Activated T-helper 2 cell treated with anti-CD3 and anti-CD28 coated beads, Interferon-gamma antibody, Interleukin-2, Interleukin-4, amounts not matched to agents 10 μg/mL and 5 μg/mL and 100 μg/mL, durations not matched to agents 14 hours and 24 hours and 36 hours (primary cell): ENCODE results near the gene NPB. TPM values are rescaled to one million over a fixed set of nuclear protein-coding genes. Genes with fewer than 3 reads are reported as not detected.

Experiments
- DNase-seq: peaks from one replicate; pipeline ENCODE4 v3.0.0; 2021; ENCODE audit warnings: low spot score
- H3K27ac Mint-ChIP-seq: one replicate; pipeline ENCODE4 v1.8.0; 2021; ENCODE audit warnings: mixed read lengths
- H3K27me3 Mint-ChIP-seq: one replicate; pipeline ENCODE4 v1.8.0; 2021; ENCODE audit warnings: low read depth, mixed read lengths
- H3K36me3 Mint-ChIP-seq: one replicate; pipeline ENCODE4 v1.8.0; 2021; ENCODE audit warnings: low read depth, mixed read lengths
- H3K4me1 Mint-ChIP-seq: one replicate; pipeline ENCODE4 v1.8.0; 2021; ENCODE audit warnings: low read depth, mixed read lengths
- H3K4me3 Mint-ChIP-seq: one replicate; pipeline ENCODE4 v1.8.0; 2021; ENCODE audit warnings: low read depth, mild to moderate bottlenecking, moderate library complexity, mixed read lengths
- H3K9me3 Mint-ChIP-seq: one replicate; pipeline ENCODE4 v1.8.0; 2021; ENCODE audit warnings: mixed read lengths
- intact Hi-C: fragments of 100-400 bp; cut with micrococcal nuclease; formaldehyde crosslinking; loops from one replicate; pipeline ENCODE4 v1.15.1; 2023
- total RNA-seq: library from RNA; stranded (reverse); gene quantifications from 2 replicates; pipeline ENCODE4 v1.2.3, GENCODE V29; 2022

NPB gene
- total RNA-seq, 1 donor from 2014 or later, result 0.39 TPM

GRCh38 chr17:81923302-81924260 lies 21.5 kb downstream of the NPB start:
- Mint-ChIP-seq H3K4me3 (peak overlapping the region; percentile 26), H3K4me1 (peaks cover 12% of the 10 kb centered on the region), H3K36me3 (peaks cover 25% of the 10 kb centered on the region), H3K27me3 (no peaks in the 10 kb centered on the region), H3K27ac (peak overlapping the region; percentile 58), H3K9me3 (no peaks in the 10 kb centered on the region)
- DNase-seq, result no peak
- intact Hi-C loops, result no loop called here

GRCh38 chr17:81924557-81925532 lies 22.8 kb downstream of the NPB start:
- no peak for DNase-seq
- Mint-ChIP-seq H3K36me3 (peaks cover 14% of the 10 kb centered on the region), H3K9me3 (no peaks in the 10 kb centered on the region), H3K27ac (peak overlapping the region; percentile 12), H3K27me3 (peaks cover 2% of the 10 kb centered on the region), H3K4me3 (peak overlapping the region; percentile 90), H3K4me1 (peaks cover 12% of the 10 kb centered on the region)
- intact Hi-C loops, result loop anchor here (5.0 kb wide), 1 partner anchor 97 kb away; the partner anchor contains the start of genes CENPX and LRRC45

GRCh38 chr17:81925860-81926450 lies 23.9 kb downstream of the NPB start:
- H3K27ac Mint-ChIP-seq, result peak overlapping the region; percentile 82
- peaks cover 12% of the 10 kb centered on the region for H3K4me1 Mint-ChIP-seq
- intact Hi-C loops, result loop anchor here (5.0 kb wide), 1 partner anchor 96 kb away; the partner anchor contains the start of genes CENPX and LRRC45

GRCh38 chr17:81926451-81927151 lies 24.6 kb downstream of the NPB start:
- Mint-ChIP-seq H3K27me3 (peaks cover 2% of the 10 kb centered on the region), H3K4me1 (peaks cover 12% of the 10 kb centered on the region), H3K4me3 (peak overlapping the region; percentile 90), H3K36me3 (peaks cover 9% of the 10 kb centered on the region), H3K9me3 (no peaks in the 10 kb centered on the region), H3K27ac (peak overlapping the region; percentile 82)
- intact Hi-C loops, result loop anchor here (1.0 to 5.0 kb wide), 2 partner anchors 8 to 96 kb away; partner anchors contain the start of genes CENPX, LRRC45 and SIRT7
- DNase-seq, result peak; percentile 52

More at GRCh38 chr17:81925860-81926450, 23.9 kb downstream of the NPB start:
- Mint-ChIP-seq H3K4me3 (peak overlapping the region; percentile 90), H3K9me3 (no peaks in the 10 kb centered on the region), H3K27me3 (peaks cover 2% of the 10 kb centered on the region), H3K36me3 (peaks cover 12% of the 10 kb centered on the region)
- DNase-seq, result no peak

GRCh38 chr17:81927152-81927652 lies 25.2 kb downstream of the NPB start:
- Mint-ChIP-seq H3K27me3 (peaks cover 2% of the 10 kb centered on the region), H3K4me3 (no peak overlapping the region), H3K4me1 (peaks cover 12% of the 10 kb centered on the region), H3K9me3 (no peaks in the 10 kb centered on the region), H3K36me3 (peaks cover 4% of the 10 kb centered on the region), H3K27ac (no peak overlapping the region)
- intact Hi-C loops, result loop anchor here (1.0 to 5.0 kb wide), 2 partner anchors 9 to 95 kb away; partner anchors contain the start of genes CENPX, LRRC45 and SIRT7
- no peak for DNase-seq

GRCh38 chr17:81927653-81928543 lies 25.9 kb downstream of the NPB start, which contains the start of gene MAFG:
MAFG (minus strand) TSS chr17:81927735; CDS start chr17:81923185, 4,550 bp downstream.
- peaks cover 1% of the 10 kb centered on the region for H3K36me3 Mint-ChIP-seq
- no peaks in the 10 kb centered on the region for H3K9me3 Mint-ChIP-seq
- peak; percentile 87 for DNase-seq
- peak within 1 kb of the TSS; percentile 90 for H3K4me3 Mint-ChIP-seq
- H3K4me1 Mint-ChIP-seq, result peaks cover 14% of the 10 kb centered on the region
- peaks cover 2% of the 10 kb centered on the region for H3K27me3 Mint-ChIP-seq
- intact Hi-C loops, result loop anchor here (1.0 to 5.0 kb wide), 2 partner anchors 10 to 94 kb away; partner anchors contain the start of genes CENPX, LRRC45 and SIRT7
- H3K27ac Mint-ChIP-seq, result peak within 1 kb of the TSS; percentile 82

GRCh38 chr17:81928544-81929252 lies 26.7 kb downstream of the NPB start:
- H3K4me1 Mint-ChIP-seq, result peaks cover 14% of the 10 kb centered on the region
- no peak for DNase-seq
- H3K4me3 Mint-ChIP-seq, result peak overlapping the region; percentile 65
- peaks cover 2% of the 10 kb centered on the region for H3K27me3 Mint-ChIP-seq
- intact Hi-C loops, result loop anchor here (5.0 kb wide), 1 partner anchor 94 kb away; the partner anchor contains the start of genes CENPX and LRRC45
- H3K9me3 Mint-ChIP-seq, result no peaks in the 10 kb centered on the region
- H3K36me3 Mint-ChIP-seq, result peaks cover 9% of the 10 kb centered on the region
- peak overlapping the region; percentile 33 for H3K27ac Mint-ChIP-seq

GRCh38 chr17:81929253-81930141 lies 27.5 kb downstream of the NPB start:
- H3K27ac Mint-ChIP-seq, result peak overlapping the region; percentile 33
- intact Hi-C loops, result loop anchor here (5.0 kb wide), 1 partner anchor 93 kb away; the partner anchor contains the start of genes CENPX and LRRC45
- peak overlapping the region; percentile 54 for H3K4me3 Mint-ChIP-seq
- peaks cover 13% of the 10 kb centered on the region for H3K36me3 Mint-ChIP-seq
- H3K9me3 Mint-ChIP-seq, result no peaks in the 10 kb centered on the region
- peaks cover 12% of the 10 kb centered on the region for H3K4me1 Mint-ChIP-seq
- no peak for DNase-seq
- H3K27me3 Mint-ChIP-seq, result peaks cover 2% of the 10 kb centered on the region

- no peak overlapping the region for H3K27ac Mint-ChIP-seq
- H3K27me3 Mint-ChIP-seq, result peaks cover 2% of the 10 kb centered on the region
- peaks cover 19% of the 10 kb centered on the region for H3K36me3 Mint-ChIP-seq
- peaks cover 12% of the 10 kb centered on the region for H3K4me1 Mint-ChIP-seq
- intact Hi-C loops, result no loop called here
- no peak for DNase-seq
- no peaks in the 10 kb centered on the region for H3K9me3 Mint-ChIP-seq
- H3K4me3 Mint-ChIP-seq, result no peak overlapping the region
Measured at GRCh38 chr17:81930142-81931125, 28.4 kb downstream of the NPB start.
